Neural cell (in vitro differentiated cells): ENCODE measurements around the gene GABRR1.

Experiments used
- EP300 ChIP-seq: fragments of 450-650 bp; conservative IDR thresholded peaks from 2 replicates; pipeline ENCODE4 v1.6.1; 2014; ENCODE audit warnings: antibody characterized with exemption, mild to moderate bottlenecking, moderate library complexity; ENCODE audit not compliant: poor library complexity, severe bottlenecking
- EZH2 ChIP-seq: fragments of 200-600, 300-800 bp; shearing (Covaris generic), sonication (generic); IDR thresholded peaks from 2 replicates; pipeline ENCODE4 v1.6.1; 2014; ENCODE audit warnings: antibody characterized with exemption, low read length, borderline replicate concordance, mild to moderate bottlenecking; ENCODE audit not compliant: insufficient read depth, poor library complexity, severe bottlenecking
- POLR2AphosphoS5 ChIP-seq: IDR thresholded peaks from 2 replicates; pipeline ENCODE4 v1.6.1; 2012
- RAD21 ChIP-seq: fragments of 450-650 bp; conservative IDR thresholded peaks from 2 replicates; pipeline ENCODE4 v1.6.1; 2014; ENCODE audit warnings: antibody characterized with exemption, mild to moderate bottlenecking, moderate library complexity
- TF ChIP-seq, protein P1 (sequence below): fragments of 450-650 bp; IDR thresholded peaks from 2 replicates; pipeline ENCODE4 v1.5.1; 2014; ENCODE audit warnings: antibody characterized with exemption, mild to moderate bottlenecking, moderate library complexity; ENCODE audit not compliant: poor library complexity, severe bottlenecking
- TF ChIP-seq, protein P2 (sequence below): IDR thresholded peaks from 2 replicates; pipeline ENCODE4 v1.6.1; 2012; ENCODE audit warnings: borderline replicate concordance

DNA sequence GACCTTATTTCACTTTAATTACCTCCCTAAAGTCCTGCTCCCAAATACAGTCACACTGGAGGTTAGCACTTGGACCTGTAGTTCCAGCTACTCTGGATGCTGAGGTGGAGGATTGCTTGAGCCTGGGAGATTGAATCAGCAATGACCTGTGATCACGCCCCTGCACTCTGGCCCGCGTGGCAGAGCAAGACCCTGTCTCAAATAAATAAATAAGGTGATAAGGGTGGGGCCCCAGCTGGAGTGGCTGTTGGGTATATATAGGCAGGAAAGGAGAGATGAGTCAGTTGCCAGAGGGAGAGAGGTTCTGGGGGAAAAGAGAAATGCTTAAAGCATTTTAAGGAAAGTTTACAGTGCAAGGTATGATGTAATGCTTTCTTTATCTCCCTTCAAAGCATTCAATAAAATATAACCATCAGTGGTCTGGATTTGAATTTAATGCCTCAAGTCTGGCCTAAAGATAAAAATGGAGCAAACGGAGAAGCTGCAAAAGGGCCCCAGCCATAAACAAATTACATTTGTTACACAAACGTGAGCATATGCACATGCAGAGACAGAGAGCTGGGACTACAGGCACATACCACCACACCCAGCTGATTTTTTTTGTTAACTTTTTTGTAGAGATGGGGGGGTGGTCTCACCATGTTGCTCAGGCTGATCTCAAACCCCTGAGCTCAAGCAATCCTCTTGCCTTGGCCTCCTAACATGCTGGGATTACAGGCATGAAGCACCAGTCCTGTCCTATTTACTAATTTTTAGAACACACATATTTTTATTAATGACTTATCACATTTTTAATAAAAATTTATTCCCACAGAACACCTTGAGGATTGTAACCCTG lies 77.4 kb downstream of the GABRR1 start:
- TF ChIP-seq POLR2AphosphoS5: no peak
- TF ChIP-seq, protein P1, sequence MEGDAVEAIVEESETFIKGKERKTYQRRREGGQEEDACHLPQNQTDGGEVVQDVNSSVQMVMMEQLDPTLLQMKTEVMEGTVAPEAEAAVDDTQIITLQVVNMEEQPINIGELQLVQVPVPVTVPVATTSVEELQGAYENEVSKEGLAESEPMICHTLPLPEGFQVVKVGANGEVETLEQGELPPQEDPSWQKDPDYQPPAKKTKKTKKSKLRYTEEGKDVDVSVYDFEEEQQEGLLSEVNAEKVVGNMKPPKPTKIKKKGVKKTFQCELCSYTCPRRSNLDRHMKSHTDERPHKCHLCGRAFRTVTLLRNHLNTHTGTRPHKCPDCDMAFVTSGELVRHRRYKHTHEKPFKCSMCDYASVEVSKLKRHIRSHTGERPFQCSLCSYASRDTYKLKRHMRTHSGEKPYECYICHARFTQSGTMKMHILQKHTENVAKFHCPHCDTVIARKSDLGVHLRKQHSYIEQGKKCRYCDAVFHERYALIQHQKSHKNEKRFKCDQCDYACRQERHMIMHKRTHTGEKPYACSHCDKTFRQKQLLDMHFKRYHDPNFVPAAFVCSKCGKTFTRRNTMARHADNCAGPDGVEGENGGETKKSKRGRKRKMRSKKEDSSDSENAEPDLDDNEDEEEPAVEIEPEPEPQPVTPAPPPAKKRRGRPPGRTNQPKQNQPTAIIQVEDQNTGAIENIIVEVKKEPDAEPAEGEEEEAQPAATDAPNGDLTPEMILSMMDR: no peak
- TF ChIP-seq, protein P2, sequence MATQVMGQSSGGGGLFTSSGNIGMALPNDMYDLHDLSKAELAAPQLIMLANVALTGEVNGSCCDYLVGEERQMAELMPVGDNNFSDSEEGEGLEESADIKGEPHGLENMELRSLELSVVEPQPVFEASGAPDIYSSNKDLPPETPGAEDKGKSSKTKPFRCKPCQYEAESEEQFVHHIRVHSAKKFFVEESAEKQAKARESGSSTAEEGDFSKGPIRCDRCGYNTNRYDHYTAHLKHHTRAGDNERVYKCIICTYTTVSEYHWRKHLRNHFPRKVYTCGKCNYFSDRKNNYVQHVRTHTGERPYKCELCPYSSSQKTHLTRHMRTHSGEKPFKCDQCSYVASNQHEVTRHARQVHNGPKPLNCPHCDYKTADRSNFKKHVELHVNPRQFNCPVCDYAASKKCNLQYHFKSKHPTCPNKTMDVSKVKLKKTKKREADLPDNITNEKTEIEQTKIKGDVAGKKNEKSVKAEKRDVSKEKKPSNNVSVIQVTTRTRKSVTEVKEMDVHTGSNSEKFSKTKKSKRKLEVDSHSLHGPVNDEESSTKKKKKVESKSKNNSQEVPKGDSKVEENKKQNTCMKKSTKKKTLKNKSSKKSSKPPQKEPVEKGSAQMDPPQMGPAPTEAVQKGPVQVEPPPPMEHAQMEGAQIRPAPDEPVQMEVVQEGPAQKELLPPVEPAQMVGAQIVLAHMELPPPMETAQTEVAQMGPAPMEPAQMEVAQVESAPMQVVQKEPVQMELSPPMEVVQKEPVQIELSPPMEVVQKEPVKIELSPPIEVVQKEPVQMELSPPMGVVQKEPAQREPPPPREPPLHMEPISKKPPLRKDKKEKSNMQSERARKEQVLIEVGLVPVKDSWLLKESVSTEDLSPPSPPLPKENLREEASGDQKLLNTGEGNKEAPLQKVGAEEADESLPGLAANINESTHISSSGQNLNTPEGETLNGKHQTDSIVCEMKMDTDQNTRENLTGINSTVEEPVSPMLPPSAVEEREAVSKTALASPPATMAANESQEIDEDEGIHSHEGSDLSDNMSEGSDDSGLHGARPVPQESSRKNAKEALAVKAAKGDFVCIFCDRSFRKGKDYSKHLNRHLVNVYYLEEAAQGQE: no peak
- no peak for TF ChIP-seq EZH2
- TF ChIP-seq RAD21: no peak
- no peak for TF ChIP-seq EP300
